ENCODE data around the gene USP19. TPM values are rescaled to one million over a fixed set of nuclear protein-coding genes. Genes with fewer than 3 reads are reported as not detected.

The USP19 gene
- total RNA-seq, 1 experiment from 2014 or later: 66.3 TPM

DNA sequence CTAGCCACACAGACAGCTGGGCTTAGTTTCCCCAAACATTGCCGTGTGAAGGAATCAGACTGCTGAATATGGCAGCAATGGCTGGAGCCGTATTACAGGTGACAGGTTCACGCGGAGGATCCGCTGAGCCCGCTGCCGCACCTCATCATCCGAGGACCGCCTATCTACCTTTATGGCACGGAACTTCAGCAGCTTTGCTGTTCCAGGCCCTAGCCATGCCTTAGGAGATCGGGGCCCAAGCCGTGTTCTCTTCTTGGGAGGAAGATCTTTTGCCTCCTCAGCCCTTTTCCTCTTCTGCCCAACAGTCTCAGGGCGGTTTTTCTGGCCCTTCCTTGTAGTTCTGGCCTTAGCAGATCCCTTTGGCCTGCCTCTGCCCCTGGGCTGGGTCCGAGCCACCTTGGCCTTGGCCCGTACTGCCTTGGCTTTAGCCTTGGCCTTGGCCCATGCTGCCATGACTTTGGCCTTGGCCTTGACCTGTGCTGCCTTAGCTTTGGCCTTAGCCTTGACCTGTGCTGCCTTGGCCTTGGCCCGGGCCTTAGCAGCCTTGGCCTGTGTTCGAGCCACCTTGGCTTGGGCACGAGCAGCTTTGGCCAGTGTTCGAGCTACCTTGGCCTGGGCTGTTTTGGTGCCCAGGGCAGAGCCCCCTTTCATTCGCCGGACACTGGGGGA lies 42.3 kb upstream of the USP19 start:
- no peak for DNase-seq
- Histone ChIP-seq H3K9me3 (ENCODE audit: control insufficient read depth, low read depth, low read length) (no peaks in the 10 kb centered on the region), H3K18ac (ENCODE audit: insufficient read length, low read depth, low read length) (no peak overlapping the region), H3T11ph (ENCODE audit: low read length) (no peak overlapping the region), H3K9ac (ENCODE audit: extremely low read depth, insufficient read length, low read length) (no peak overlapping the region), H3K79me2 (ENCODE audit: insufficient read depth, low read length) (no peaks in the 10 kb centered on the region; the same call in 1 of the 2 replicates), H4K8ac (replicated peaks; ENCODE audit: insufficient read length, low read depth, low read length) (no peak overlapping the region), H4K91ac (ENCODE audit: insufficient read length, low read depth, low read length) (no peak overlapping the region), H3K4ac (ENCODE audit: low read depth, low read length) (no peak overlapping the region), H2AK5ac (ENCODE audit: insufficient read length, low read length) (no peak overlapping the region), H3K4me2 (ENCODE audit: insufficient read depth, insufficient read length, low read length) (no peak overlapping the region), H4K20me1 (ENCODE audit: control insufficient read depth, insufficient read depth, insufficient read length) (no peaks in the 10 kb centered on the region), H4K5ac (ENCODE audit: insufficient read length, low read depth, low read length) (no peak overlapping the region), H3K79me1 (ENCODE audit: insufficient read depth, low read depth, low read length, poor library complexity, severe bottlenecking) (no peaks in the 10 kb centered on the region), H3K27ac (ENCODE audit: insufficient read length, low read depth, low read length) (no peak overlapping the region), H3K14ac (ENCODE audit: insufficient read depth, low read length) (no peak overlapping the region), H2BK15ac (ENCODE audit: low read depth, low read length) (no peak overlapping the region), H3K56ac (ENCODE audit: insufficient read length, low read depth, low read length) (no peak overlapping the region), H3K23me2 (ENCODE audit: insufficient read length, low read depth, low read length, poor library complexity, severe bottlenecking) (peaks cover 15% of the 10 kb centered on the region), H3K23ac (ENCODE audit: insufficient read length, low read depth, low read length) (no peak overlapping the region), H3K27me3 (ENCODE audit: insufficient read depth, low read length) (no peaks in the 10 kb centered on the region), H2BK5ac (ENCODE audit: insufficient read length, low read length) (no peak overlapping the region), H3K4me1 (ENCODE audit: insufficient read depth, low read length) (peaks cover 4% of the 10 kb centered on the region; the same call in 1 of the 2 replicates), H2AFZ (ENCODE audit: low read length) (no peak overlapping the region), H2BK120ac (ENCODE audit: low read depth, low read length, poor library complexity, severe bottlenecking) (no peak overlapping the region), H2BK12ac (ENCODE audit: insufficient read length, low read depth, low read length) (no peak overlapping the region), H2BK20ac (ENCODE audit: low read depth, low read length, poor library complexity, severe bottlenecking) (no peak overlapping the region)
- peaks cover 9% of the 10 kb centered on the region for H3K27me3 Mint-ChIP-seq (ENCODE audit: low read depth)
- H3K4me3 Mint-ChIP-seq: no peak overlapping the region
- H3K36me3 Mint-ChIP-seq (ENCODE audit: insufficient read depth in 1 of 3, low read depth in 3 of 3): peaks cover 15 to 22% (median 16%) of the 10 kb centered on the region in 3 experiments
- no peaks in the 10 kb centered on the region for H3K9me3 Mint-ChIP-seq
- H3K4me1 Mint-ChIP-seq: peaks cover 16 to 23% of the 10 kb centered on the region in 2 experiments
- no CpG with 5 or more reads among the region's 21 CpGs for WGBS (ENCODE audit: extremely low coverage, insufficient read length, low lambda C conversion rate)
- TF ChIP-seq, protein P1, sequence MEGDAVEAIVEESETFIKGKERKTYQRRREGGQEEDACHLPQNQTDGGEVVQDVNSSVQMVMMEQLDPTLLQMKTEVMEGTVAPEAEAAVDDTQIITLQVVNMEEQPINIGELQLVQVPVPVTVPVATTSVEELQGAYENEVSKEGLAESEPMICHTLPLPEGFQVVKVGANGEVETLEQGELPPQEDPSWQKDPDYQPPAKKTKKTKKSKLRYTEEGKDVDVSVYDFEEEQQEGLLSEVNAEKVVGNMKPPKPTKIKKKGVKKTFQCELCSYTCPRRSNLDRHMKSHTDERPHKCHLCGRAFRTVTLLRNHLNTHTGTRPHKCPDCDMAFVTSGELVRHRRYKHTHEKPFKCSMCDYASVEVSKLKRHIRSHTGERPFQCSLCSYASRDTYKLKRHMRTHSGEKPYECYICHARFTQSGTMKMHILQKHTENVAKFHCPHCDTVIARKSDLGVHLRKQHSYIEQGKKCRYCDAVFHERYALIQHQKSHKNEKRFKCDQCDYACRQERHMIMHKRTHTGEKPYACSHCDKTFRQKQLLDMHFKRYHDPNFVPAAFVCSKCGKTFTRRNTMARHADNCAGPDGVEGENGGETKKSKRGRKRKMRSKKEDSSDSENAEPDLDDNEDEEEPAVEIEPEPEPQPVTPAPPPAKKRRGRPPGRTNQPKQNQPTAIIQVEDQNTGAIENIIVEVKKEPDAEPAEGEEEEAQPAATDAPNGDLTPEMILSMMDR (conservative IDR thresholded peaks at IDR 0.05): no peak
- H3K27ac Mint-ChIP-seq: no peak overlapping the region
